Measurements from ENCODE around the gene ATXN10. TPM values are rescaled to one million over a fixed set of nuclear protein-coding genes. Genes with fewer than 3 reads are reported as not detected.

Gene ATXN10
- total and polyA plus RNA-seq, 2 donors (not counting 1 experiment from before 2014, with no cell fraction given) = 52.3 to 95.5 TPM

GRCh38 chr22:45771057-45771456 is 99.4 kb downstream of the ATXN10 start:
- no peak overlapping the region for H3K4me3 ChIP-seq (ENCODE audit: control extremely low read depth in 1 of 5, extremely low read depth in 1 of 5, insufficient read depth in 1 of 5, low read depth in 2 of 5, low read length in 4 of 5)
- no peaks in the 10 kb centered on the region for H3K9me3 Mint-ChIP-seq (ENCODE audit: insufficient read depth)
- H3K36me3 ChIP-seq (replicated peaks in 1 of 2; ENCODE audit: control extremely low read depth in 1 of 2, control insufficient read depth in 1 of 2, extremely low read depth in 1 of 2, insufficient read depth in 2 of 2, low read length in 1 of 2) = peaks cover 0 to 3% of the 10 kb centered on the region in 2 experiments
- no peak overlapping the region for H2AFZ ChIP-seq (ENCODE audit: insufficient read depth, low read depth, low read length, poor library complexity, severe bottlenecking)
- H3K4me1 ChIP-seq (ENCODE audit: control insufficient read depth in 2 of 2, insufficient read depth in 2 of 2, low read length in 2 of 2) = peaks cover 33 to 36% of the 10 kb centered on the region in 2 donors
- H3K9ac ChIP-seq (ENCODE audit: low read length) = no peak overlapping the region
- peaks cover 53% of the 10 kb centered on the region for H3K4me1 Mint-ChIP-seq
- no peak overlapping the region for H3K4me2 ChIP-seq (replicated peaks; ENCODE audit: low read depth, low read length, poor library complexity, severe bottlenecking)
- DNase-seq (no peak), ATAC-seq (ENCODE audit: low read depth) (no peak)
- intact Hi-C loops (cut with micrococcal nuclease) = loop anchor here (10.0 kb wide), 2 partner anchors 86 to 174 kb away; no protein-coding TSS in a partner anchor
- 100% methylated on average over 1 of the region's 3 CpGs for WGBS (ENCODE audit: insufficient coverage)
- TF ChIP-seq, protein P1, sequence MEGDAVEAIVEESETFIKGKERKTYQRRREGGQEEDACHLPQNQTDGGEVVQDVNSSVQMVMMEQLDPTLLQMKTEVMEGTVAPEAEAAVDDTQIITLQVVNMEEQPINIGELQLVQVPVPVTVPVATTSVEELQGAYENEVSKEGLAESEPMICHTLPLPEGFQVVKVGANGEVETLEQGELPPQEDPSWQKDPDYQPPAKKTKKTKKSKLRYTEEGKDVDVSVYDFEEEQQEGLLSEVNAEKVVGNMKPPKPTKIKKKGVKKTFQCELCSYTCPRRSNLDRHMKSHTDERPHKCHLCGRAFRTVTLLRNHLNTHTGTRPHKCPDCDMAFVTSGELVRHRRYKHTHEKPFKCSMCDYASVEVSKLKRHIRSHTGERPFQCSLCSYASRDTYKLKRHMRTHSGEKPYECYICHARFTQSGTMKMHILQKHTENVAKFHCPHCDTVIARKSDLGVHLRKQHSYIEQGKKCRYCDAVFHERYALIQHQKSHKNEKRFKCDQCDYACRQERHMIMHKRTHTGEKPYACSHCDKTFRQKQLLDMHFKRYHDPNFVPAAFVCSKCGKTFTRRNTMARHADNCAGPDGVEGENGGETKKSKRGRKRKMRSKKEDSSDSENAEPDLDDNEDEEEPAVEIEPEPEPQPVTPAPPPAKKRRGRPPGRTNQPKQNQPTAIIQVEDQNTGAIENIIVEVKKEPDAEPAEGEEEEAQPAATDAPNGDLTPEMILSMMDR (IDR thresholded peaks at IDR 0.05) = no peak
- no peak for TF ChIP-seq EZH2 (IDR thresholded peaks at IDR 0.05; ENCODE audit: borderline replicate concordance, insufficient read depth, low read depth, low read length, poor library complexity, severe bottlenecking)
- no peak overlapping the region for H3K27ac Mint-ChIP-seq
- H3K79me2 ChIP-seq (ENCODE audit: control insufficient read depth, insufficient read depth, low read length) = peaks cover 9% of the 10 kb centered on the region
- no peaks in the 10 kb centered on the region for H3K27me3 ChIP-seq (replicated peaks in 1 of 4; ENCODE audit: control extremely low read depth in 1 of 4, control insufficient read depth in 3 of 4, insufficient read depth in 4 of 4, low read length in 3 of 4)
- POLR2A ChIA-PET = interaction anchor here (0.7 kb wide), 1 partner anchor 657 kb away, joined by 5 read pairs; no protein-coding TSS in a partner anchor
- H3K27ac ChIP-seq (ENCODE audit: low read length in 2 of 2) = no peak overlapping the region
- H4K20me1 ChIP-seq (ENCODE audit: control insufficient read depth, insufficient read depth, low read length, poor library complexity, severe bottlenecking) = no peaks in the 10 kb centered on the region
- H3K4me3 Mint-ChIP-seq = no peak overlapping the region
- CTCF ChIA-PET = interaction anchor here (0.7 kb wide), 2 partner anchors 58 to 1325 kb away, joined by 3 read pairs; no protein-coding TSS in a partner anchor
- H3K9me3 ChIP-seq (ENCODE audit: control extremely low read depth in 1 of 3, control insufficient read depth in 2 of 3, insufficient read depth in 1 of 3, low read length in 2 of 3) = no peaks in the 10 kb centered on the region
- H3K27me3 Mint-ChIP-seq = no peaks in the 10 kb centered on the region

GRCh38 chr22:45771711-45772110 is 100.1 kb downstream of the ATXN10 start:
- H3K79me2 ChIP-seq (ENCODE audit: control insufficient read depth, insufficient read depth, low read length) = peaks cover 9% of the 10 kb centered on the region
- H3K36me3 ChIP-seq (replicated peaks in 1 of 2; ENCODE audit: control extremely low read depth in 1 of 2, control insufficient read depth in 1 of 2, extremely low read depth in 1 of 2, insufficient read depth in 2 of 2, low read length in 1 of 2) = peaks cover 0 to under 1% of the 10 kb centered on the region in 2 experiments
- H4K20me1 ChIP-seq (ENCODE audit: control insufficient read depth, insufficient read depth, low read length, poor library complexity, severe bottlenecking) = no peaks in the 10 kb centered on the region
- Mint-ChIP-seq H3K9me3 (ENCODE audit: insufficient read depth) (no peaks in the 10 kb centered on the region), H3K27ac (peak overlapping the region; percentile 24), H3K27me3 (no peaks in the 10 kb centered on the region), H3K4me3 (peak overlapping the region; percentile 35), H3K4me1 (peaks cover 60% of the 10 kb centered on the region)
- intact Hi-C loops (cut with micrococcal nuclease) = loop anchor here (10.0 kb wide), 2 partner anchors 87 to 173 kb away; no protein-coding TSS in a partner anchor
- POLR2A ChIA-PET = no interaction called here
- no peak overlapping the region for H3K4me3 ChIP-seq (ENCODE audit: control extremely low read depth in 1 of 5, extremely low read depth in 1 of 5, insufficient read depth in 1 of 5, low read depth in 2 of 5, low read length in 4 of 5)
- H3K9ac ChIP-seq (ENCODE audit: low read length) = no peak overlapping the region
- H3K27ac ChIP-seq (ENCODE audit: low read length in 2 of 2) = no peak overlapping the region
- peaks cover 38 to 42% of the 10 kb centered on the region in 2 donors for H3K4me1 ChIP-seq (ENCODE audit: control insufficient read depth in 2 of 2, insufficient read depth in 2 of 2, low read length in 2 of 2)
- TF ChIP-seq EZH2 (IDR thresholded peaks at IDR 0.05; ENCODE audit: borderline replicate concordance, insufficient read depth, low read depth, low read length, poor library complexity, severe bottlenecking) = no peak
- TF ChIP-seq, protein P1 (IDR thresholded peaks at IDR 0.05) = no peak
- no peak for ATAC-seq (ENCODE audit: low read depth)
- 100% methylated on average over 1 of the region's 2 CpGs for WGBS (ENCODE audit: insufficient coverage)
- CTCF ChIA-PET = interaction anchor here (0.7 kb wide), 1 partner anchor 1326 kb away, joined by 3 read pairs; no protein-coding TSS in a partner anchor
- no peaks in the 10 kb centered on the region for H3K9me3 ChIP-seq (ENCODE audit: control extremely low read depth in 1 of 3, control insufficient read depth in 2 of 3, insufficient read depth in 1 of 3, low read length in 2 of 3)
- H3K27me3 ChIP-seq (replicated peaks in 1 of 4; ENCODE audit: control extremely low read depth in 1 of 4, control insufficient read depth in 3 of 4, insufficient read depth in 4 of 4, low read length in 3 of 4) = no peaks in the 10 kb centered on the region
- no peak for DNase-seq
- no peak overlapping the region for H2AFZ ChIP-seq (ENCODE audit: insufficient read depth, low read depth, low read length, poor library complexity, severe bottlenecking)
- no peak overlapping the region for H3K4me2 ChIP-seq (replicated peaks; ENCODE audit: low read depth, low read length, poor library complexity, severe bottlenecking)
